GM03348 (cell line): ENCODE measurements around the gene CCT5.
A peak's percentile ranks its signal among the peaks of the same experiment; 100 is the strongest.
"Not testable (repeated sequence)": the region's sequence is repeated elsewhere in the genome, so short reads cannot be mapped to it uniquely, and the experiment has no call there.

Experiments used
- DNase-seq: peaks from one replicate; pipeline ENCODE4 v3.0.0; 2012; ENCODE audit warnings: low spot score

Gene CCT5

GRCh38 chr5:10246761-10247160, 3.3 kb upstream of the CCT5 start:
- no peak for DNase-seq

DNA sequence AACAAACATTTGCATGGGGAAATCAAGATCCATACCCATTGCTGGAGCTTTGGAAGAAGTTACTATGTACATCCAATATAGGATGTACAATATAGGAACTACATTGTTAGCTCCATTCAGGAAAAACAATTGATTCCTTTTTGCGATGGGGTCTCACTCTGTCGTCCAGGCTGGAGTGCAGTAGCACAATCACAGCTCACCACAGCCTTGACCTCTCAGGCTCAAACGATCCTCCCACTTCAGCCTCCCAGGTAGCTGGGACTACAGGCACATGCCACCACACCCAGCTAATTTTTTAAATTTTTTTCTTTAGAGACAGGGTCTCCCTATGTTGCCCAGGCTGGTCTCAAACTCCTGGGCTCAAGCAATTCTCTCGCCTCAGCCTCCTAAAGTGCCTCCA, 2.9 kb upstream of the CCT5 start:
- not testable (repeated sequence) for DNase-seq

- no peak for DNase-seq
Measured at GRCh38 chr5:10248378-10249260, 1.5 kb upstream of the CCT5 start.

- peak; percentile 28 for DNase-seq
Measured at GRCh38 chr5:10250806-10251276, 761 bp downstream of the CCT5 start.

DNA sequence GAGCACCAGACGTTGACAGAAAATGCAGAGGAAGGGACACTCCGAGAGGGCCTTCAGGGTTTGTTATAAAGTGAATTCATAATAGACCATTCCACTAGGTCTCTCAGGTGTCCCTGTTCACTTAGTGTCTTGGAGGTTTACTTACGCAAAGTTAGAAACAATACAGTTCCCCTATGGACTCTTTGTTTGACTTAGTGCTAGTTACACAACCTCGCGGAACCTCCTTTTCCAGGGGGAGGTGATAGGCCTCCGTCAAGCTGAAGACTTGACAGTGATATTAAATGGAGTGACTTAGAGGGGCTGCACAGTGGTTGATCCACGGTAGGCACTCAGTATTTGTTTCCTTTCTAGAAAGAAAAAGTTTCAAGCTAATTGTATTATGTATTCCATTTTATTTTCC, 1.3 kb downstream of the CCT5 start:
- DNase-seq = no peak

- no peak for DNase-seq
Measured at GRCh38 chr5:10253390-10253789, 3.3 kb downstream of the CCT5 start.

DNA sequence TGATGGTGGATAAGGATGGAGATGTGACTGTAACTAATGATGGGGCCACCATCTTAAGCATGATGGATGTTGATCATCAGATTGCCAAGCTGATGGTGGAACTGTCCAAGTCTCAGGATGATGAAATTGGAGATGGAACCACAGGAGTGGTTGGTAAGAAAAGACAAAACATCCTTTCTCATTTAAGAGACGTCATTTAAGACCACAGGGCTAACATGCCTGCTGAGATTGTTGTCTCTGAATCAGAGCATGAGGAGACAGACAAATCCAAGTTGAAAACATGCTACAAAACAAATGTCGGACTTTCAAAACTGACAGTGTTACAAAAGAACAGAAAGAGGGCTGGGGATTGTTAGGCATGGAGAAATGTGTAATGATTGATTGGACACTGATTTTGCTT, 4.6 kb downstream of the CCT5 start:
- DNase-seq = no peak

DNA sequence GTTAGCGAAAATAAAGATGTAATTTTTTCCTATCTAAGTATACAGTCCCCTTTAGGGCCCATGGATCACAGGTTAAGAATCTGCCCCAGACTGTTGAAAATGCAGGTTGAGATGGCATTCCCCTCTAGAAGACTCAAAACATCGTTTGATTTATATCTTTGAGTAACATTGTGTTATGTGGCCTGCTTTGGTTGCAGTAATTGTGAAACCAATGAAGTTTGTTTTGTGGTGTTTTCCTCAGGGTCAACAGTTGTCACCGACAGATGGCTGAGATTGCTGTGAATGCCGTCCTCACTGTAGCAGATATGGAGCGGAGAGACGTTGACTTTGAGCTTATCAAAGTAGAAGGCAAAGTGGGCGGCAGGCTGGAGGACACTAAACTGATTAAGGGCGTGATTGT, 7.8 kb downstream of the CCT5 start:
- DNase-seq = no peak

DNA sequence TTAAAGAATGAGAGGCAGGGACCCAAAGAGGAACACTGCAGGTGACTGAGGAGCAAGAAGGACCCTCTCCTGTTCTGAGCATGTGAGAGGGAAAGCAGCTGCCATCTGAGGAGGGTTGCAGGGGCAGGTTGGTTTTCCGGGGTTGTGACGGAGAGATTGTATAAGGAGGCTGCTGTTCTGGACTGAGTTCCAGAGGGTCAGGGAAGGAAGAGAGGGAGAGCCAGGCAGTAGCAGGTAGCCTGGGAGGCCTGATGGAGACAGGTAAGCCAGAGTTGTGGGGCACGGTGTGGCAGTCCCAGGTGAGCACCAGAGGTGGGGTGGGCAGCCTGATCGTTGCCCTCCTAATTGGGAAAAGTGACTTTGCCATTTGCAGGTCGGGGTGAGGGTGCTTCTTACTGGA, 9.8 kb downstream of the CCT5 start:
- DNase-seq = no peak

DNA sequence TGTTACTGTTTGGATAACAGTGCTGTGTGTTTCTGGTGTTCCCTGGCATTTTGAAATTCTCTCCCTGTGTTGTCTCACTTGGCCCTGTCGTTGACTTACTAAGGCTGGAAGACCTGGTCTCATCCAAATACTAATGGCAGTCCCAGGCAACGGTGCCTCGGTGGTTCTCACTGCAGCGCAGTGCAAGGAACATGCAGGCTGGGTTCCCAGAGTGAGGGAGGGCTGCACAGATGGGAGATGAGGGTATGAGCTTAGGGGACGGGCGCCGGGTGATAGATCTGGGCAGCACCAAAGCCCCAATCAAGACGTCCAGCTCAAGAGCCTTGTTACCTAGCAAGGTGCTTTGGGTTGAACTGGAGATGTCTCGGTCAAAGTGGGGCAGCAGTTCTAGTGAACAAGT, 11.0 kb downstream of the CCT5 start:
- DNase-seq = no peak

GRCh38 chr5:10262121-10262774, 12.2 kb downstream of the CCT5 start:
- DNase-seq = no peak

GRCh38 chr5:10262995-10263394, 12.9 kb downstream of the CCT5 start:
- no peak for DNase-seq

DNA sequence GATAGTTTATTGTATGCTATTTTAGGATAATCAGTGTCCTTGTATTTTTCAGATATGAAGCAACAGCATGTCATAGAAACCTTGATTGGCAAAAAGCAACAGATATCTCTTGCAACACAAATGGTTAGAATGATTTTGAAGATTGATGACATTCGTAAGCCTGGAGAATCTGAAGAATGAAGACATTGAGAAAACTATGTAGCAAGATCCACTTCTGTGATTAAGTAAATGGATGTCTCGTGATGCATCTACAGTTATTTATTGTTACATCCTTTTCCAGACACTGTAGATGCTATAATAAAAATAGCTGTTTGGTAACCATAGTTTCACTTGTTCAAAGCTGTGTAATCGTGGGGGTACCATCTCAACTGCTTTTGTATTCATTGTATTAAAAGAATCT, 14.5 kb downstream of the CCT5 start:
- peak; percentile 17 for DNase-seq

DNA sequence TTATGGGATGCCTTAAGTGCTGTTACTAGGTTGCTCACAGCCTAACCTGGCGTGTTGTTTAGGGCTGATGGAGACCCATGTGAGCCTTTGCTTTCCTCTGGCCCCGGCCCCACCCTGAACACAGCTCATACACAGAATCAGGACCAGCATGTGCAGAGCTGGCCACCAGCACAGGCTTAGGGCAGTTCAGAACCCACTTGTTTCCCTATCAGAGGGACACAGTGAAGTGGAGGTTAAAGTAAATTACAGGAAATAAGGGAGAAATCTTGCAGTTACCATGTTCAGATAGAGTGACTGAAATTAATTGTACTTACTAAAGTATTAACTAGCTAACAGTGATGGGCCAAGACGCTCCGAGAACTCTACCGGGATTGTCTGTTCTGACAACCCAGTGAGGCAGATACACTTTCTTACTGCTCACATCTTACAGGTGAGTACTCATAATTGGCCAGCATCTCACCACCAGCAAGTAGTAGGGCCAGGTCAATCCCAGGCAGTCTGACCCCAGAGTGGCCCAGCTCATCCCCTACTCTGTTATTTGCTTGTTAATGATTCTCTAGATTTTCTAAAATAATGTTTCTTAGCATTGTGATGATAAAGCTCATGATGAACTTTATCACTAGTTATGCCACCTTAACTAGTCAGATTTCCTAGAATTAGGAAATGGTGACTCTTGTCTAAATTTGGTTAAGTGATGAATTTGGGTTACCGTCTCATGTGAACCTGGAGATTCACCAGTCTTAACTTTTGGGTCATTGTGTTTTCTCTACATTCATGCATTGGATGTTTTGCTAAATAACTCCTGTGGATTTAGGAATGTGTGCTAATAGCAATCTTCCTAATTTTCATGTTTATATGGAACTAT, 15.4 kb downstream of the CCT5 start:
- DNase-seq = no peak

GRCh38 chr5:10266137-10266536, 16.1 kb downstream of the CCT5 start:
- no peak for DNase-seq

DNA sequence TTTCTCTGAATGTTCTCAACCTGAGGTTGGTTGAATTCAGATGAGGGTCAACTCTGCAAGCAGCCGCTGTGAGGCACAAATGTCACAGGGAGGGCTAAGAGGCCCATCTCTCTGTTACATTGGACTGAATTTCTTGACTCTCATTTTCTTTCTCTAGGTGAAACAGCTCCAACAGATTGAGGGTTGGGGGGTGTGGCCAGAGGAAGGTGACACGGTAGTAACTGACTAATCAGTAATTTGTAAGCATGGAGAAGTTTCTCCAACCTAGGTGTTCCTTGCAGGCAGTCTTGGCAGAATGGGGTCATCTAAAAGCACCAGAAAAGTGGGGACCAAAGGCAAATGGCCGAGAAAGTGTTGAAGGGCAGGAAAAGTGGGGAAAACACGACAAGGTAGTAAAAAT, 16.8 kb downstream of the CCT5 start:
- DNase-seq = no peak

- DNase-seq = no peak
Measured at GRCh38 chr5:10268100-10268499, 18.0 kb downstream of the CCT5 start.

DNA sequence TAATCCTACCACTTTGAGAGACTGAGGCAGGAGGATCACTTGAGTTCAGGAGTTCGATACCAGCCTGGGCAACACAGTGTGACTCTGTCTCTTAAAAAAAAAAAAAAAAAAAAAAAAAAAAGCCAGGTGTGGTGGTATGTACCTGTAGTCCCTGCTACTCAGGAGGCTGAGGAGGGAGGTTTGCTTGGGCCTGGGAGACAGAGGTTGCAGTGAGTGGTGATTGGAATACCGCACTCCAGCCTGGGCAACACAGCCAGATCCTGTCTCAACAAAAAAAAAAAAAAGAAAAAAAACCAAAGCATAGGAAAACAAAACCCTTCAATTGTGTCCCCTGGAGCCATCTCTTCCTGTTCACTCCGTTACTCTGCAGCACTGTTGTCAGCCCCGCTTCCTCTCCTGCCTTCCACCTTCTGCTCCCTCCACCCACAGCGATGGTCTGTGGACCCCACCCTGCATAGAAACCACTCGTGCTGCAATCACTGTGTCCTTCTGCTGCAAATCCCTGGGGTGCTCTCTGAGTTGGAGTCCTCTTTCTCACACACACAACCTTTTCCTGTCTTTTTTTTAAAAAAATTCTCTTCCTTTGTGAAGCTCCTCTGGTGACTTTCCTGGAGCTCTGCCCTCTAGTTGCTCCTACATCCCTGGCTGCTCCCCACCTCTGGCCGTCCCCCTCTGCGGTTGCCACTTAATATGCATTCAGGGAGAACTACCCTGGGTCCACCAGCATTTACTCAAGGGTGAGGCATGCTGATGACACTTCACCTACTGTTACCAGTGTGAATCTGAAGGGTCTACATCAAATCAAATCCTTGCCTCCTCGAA, 22.2 kb downstream of the CCT5 start:
- no peak for DNase-seq

- not testable (repeated sequence) for DNase-seq
Measured at GRCh38 chr5:10272875-10273209, 22.8 kb downstream of the CCT5 start.

GRCh38 chr5:10275460-10275859, 25.4 kb downstream of the CCT5 start:
- DNase-seq = no peak

- DNase-seq = no peak
Measured at GRCh38 chr5:10275991-10276390, 25.9 kb downstream of the CCT5 start.

GRCh38 chr5:10276691-10277090, 26.6 kb downstream of the CCT5 start:
- DNase-seq = no peak
